Rectal smooth muscle tissue (tissue), 1 donor: ENCODE measurements around the gene ADGRD1.

ENCODE experiments used
- H3K27ac ChIP-seq: one replicate; pipeline ENCODE4 v1.7.0; 2013; ENCODE audit warnings: low read depth, low read length, inconsistent platforms
- H3K27me3 ChIP-seq: one replicate; pipeline ENCODE4 v1.7.0; 2013; ENCODE audit warnings: low read length; ENCODE audit not compliant: control insufficient read depth, insufficient read depth
- H3K36me3 ChIP-seq: one replicate; pipeline ENCODE4 v1.7.0; 2013; ENCODE audit warnings: low read length; ENCODE audit not compliant: control insufficient read depth, insufficient read depth
- H3K4me1 ChIP-seq: one replicate; pipeline ENCODE4 v1.7.0; 2013; ENCODE audit warnings: low read length; ENCODE audit not compliant: control insufficient read depth, insufficient read depth
- H3K4me3 ChIP-seq: one replicate; pipeline ENCODE4 v1.7.0; 2013; ENCODE audit warnings: low read length
- H3K9ac ChIP-seq: one replicate; pipeline ENCODE4 v1.7.0; 2013; ENCODE audit warnings: low read length

Gene ADGRD1

GRCh38 chr12:131057722-131058515 lies 104.2 kb downstream of the ADGRD1 start:
- Histone ChIP-seq H3K27ac (no peak overlapping the region), H3K4me3 (no peak overlapping the region), H3K9ac (no peak overlapping the region)

GRCh38 chr12:131058700-131059099 lies 105.0 kb downstream of the ADGRD1 start:
- Histone ChIP-seq H3K27me3 (no peaks in the 10 kb centered on the region), H3K4me1 (no peaks in the 10 kb centered on the region), H3K36me3 (no peaks in the 10 kb centered on the region), H3K4me3 (no peak overlapping the region), H3K9ac (no peak overlapping the region), H3K27ac (no peak overlapping the region)

More at GRCh38 chr12:131057722-131058515, 104.2 kb downstream of the ADGRD1 start:
- no peaks in the 10 kb centered on the region for H3K4me1 ChIP-seq
- no peaks in the 10 kb centered on the region for H3K36me3 ChIP-seq
- H3K27me3 ChIP-seq: no peaks in the 10 kb centered on the region

GRCh38 chr12:131060011-131060703 lies 106.5 kb downstream of the ADGRD1 start:
- no peaks in the 10 kb centered on the region for H3K27me3 ChIP-seq
- no peak overlapping the region for H3K9ac ChIP-seq
- H3K27ac ChIP-seq: no peak overlapping the region
- H3K4me1 ChIP-seq: no peaks in the 10 kb centered on the region
- no peaks in the 10 kb centered on the region for H3K36me3 ChIP-seq
- no peak overlapping the region for H3K4me3 ChIP-seq

DNA sequence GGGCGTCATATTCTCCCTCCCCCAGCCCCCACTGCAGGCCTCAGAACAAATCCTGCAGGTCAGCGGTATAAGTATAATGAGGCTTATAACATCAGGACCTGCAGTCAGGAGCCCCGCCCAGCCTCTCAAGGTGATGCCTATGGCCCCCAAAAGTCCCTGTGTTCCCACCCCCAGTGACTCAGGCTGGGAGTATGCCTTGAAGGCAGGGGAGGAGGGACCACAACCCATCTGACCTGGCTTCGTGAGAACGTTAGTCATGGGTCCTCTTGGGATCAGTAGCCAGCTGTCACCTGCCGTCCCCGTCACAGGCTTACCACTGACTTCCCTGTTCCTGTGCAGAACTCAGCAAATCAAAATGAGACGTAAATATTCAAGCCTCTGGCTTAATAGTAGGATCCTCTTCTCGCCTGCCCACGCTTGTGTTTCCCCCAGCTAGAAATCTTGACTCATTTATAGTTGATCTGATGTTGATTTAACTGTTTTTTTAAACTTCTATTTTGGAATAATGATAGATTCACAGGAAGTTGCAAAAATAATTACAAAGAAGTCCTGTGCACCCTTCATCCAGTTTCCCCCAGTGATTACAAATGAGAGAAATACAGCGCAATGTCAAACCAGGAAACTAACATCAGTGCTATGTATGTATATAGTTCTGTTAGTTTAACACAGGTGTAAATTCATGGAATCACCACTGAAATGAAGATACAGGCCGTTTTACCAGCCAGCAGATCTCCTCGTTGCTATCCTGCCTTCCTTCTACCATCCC lies 107.5 kb downstream of the ADGRD1 start:
- Histone ChIP-seq H3K4me3 (no peak overlapping the region), H3K27ac (no peak overlapping the region), H3K36me3 (no peaks in the 10 kb centered on the region), H3K27me3 (no peaks in the 10 kb centered on the region), H3K9ac (no peak overlapping the region), H3K4me1 (no peaks in the 10 kb centered on the region)

GRCh38 chr12:131063413-131063812 lies 109.7 kb downstream of the ADGRD1 start:
- H3K4me1 ChIP-seq: peaks cover 11% of the 10 kb centered on the region
- H3K27me3 ChIP-seq: no peaks in the 10 kb centered on the region
- no peak overlapping the region for H3K4me3 ChIP-seq
- H3K9ac ChIP-seq: no peak overlapping the region
- no peak overlapping the region for H3K27ac ChIP-seq
- H3K36me3 ChIP-seq: no peaks in the 10 kb centered on the region

GRCh38 chr12:131063960-131064359 lies 110.3 kb downstream of the ADGRD1 start:
- H3K27me3 ChIP-seq: no peaks in the 10 kb centered on the region
- no peak overlapping the region for H3K4me3 ChIP-seq
- peaks cover 14% of the 10 kb centered on the region for H3K4me1 ChIP-seq
- no peak overlapping the region for H3K9ac ChIP-seq
- no peaks in the 10 kb centered on the region for H3K36me3 ChIP-seq
- no peak overlapping the region for H3K27ac ChIP-seq

- Histone ChIP-seq H3K27ac (no peak overlapping the region), H3K4me1 (peaks cover 18% of the 10 kb centered on the region), H3K36me3 (no peaks in the 10 kb centered on the region), H3K9ac (no peak overlapping the region), H3K4me3 (no peak overlapping the region), H3K27me3 (no peaks in the 10 kb centered on the region)
Measured at GRCh38 chr12:131065279-131065678, 111.6 kb downstream of the ADGRD1 start.

- H3K27me3 ChIP-seq: no peaks in the 10 kb centered on the region
- no peak overlapping the region for H3K27ac ChIP-seq
- H3K4me3 ChIP-seq: no peak overlapping the region
- peaks cover 18% of the 10 kb centered on the region for H3K4me1 ChIP-seq
- no peaks in the 10 kb centered on the region for H3K36me3 ChIP-seq
- no peak overlapping the region for H3K9ac ChIP-seq
Measured at GRCh38 chr12:131065801-131066200, 112.1 kb downstream of the ADGRD1 start.

DNA sequence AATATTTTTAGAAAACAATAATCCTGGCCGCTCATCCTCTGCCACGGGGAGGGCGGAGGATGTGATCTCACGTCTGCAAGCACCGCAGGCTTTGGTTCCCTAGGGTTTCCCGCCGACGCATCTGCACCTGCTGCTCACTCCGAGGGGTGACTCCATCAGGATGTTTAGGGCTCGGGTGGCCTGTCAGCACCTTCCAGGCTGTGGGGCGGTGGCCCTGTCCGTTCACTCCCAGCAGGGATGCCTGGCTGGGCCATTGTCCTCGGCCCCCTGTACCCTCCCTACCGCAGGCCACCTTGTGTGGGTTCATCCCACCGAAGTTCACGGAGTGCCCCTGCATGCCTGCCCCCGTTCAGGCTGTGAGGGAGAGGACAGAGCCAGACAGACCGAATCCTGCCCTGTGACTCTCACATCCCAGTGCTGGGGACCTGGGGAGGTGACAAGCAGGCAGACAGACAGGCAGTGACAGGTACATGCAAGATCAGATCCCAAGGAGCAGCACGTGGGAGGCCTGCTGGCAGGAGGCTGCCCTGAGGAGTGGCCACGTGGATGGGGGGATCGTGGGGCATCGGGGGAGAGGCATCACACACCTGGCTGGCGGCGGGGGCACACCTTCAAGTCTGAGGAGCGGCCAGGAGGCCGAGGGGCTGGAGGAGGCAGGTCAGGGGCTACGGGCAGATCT lies 112.6 kb downstream of the ADGRD1 start:
- Histone ChIP-seq H3K27ac (no peak overlapping the region), H3K27me3 (no peaks in the 10 kb centered on the region), H3K4me3 (no peak overlapping the region), H3K36me3 (no peaks in the 10 kb centered on the region), H3K4me1 (peaks cover 18% of the 10 kb centered on the region), H3K9ac (no peak overlapping the region)

- H3K27ac ChIP-seq: no peak overlapping the region
- H3K27me3 ChIP-seq: no peaks in the 10 kb centered on the region
- H3K36me3 ChIP-seq: no peaks in the 10 kb centered on the region
- peaks cover 18% of the 10 kb centered on the region for H3K4me1 ChIP-seq
- no peak overlapping the region for H3K9ac ChIP-seq
- no peak overlapping the region for H3K4me3 ChIP-seq
Measured at GRCh38 chr12:131066886-131067490, 113.3 kb downstream of the ADGRD1 start.

DNA sequence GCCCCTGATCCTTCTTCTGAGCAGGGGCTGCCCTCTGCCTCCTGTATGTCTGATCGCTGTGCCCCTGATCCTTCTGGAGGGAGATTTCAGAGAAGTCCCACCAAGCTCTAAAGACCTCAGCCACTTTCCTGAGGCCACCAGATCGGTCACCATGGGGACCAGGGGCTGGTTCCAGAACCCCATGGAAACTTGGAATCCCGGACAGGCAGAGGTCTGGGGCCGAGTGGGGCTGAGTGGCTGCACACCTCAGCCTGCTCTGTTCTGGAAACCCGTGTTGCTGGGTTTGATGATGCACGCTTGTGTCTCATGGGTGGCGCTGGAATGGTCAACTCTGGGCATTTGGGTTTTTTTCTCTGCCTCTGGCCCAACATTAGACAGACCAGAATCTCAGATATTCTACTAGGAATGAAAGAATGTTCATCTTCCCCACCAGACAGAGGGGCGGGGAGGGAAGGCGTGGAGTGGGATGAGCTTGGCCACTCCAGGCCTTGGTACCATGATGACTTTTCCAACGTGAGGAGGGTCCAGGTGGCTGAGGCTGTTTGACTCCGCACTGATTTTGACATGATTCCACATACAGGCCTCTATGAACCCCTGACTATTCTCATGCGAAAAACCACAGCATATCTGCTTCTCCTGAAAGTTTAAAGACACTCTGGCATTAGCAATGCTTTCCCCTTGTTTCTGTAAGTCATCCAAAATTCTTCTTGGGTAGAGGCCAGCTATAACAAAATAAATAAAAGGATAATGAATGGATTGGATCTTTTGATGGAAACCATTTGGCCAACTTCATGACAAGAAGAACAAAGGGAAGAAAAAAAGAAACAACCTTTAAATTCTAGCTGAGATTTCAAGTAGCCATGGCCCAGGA lies 114.5 kb downstream of the ADGRD1 start:
- Histone ChIP-seq H3K4me1 (peaks cover 18% of the 10 kb centered on the region), H3K4me3 (no peak overlapping the region), H3K36me3 (no peaks in the 10 kb centered on the region), H3K9ac (no peak overlapping the region), H3K27ac (peak overlapping the region; percentile 83), H3K27me3 (no peaks in the 10 kb centered on the region)
